HepG2 (cell line): ENCODE results near the gene KHK. TPM values are rescaled to one million over a fixed set of nuclear protein-coding genes. Genes with fewer than 3 reads are reported as not detected.

Source experiments
- ARID2 ChIP-seq: sonication (generic); formaldehyde crosslinking; IDR thresholded peaks from 2 replicates; pipeline ENCODE4 v1.8.1; 2022; ENCODE audit warnings: mild to moderate bottlenecking, missing genetic modification reagents, borderline replicate concordance
- ATF1 ChIP-seq: IDR thresholded peaks from 2 replicates; pipeline ENCODE4 v1.6.1; 2016; ENCODE audit warnings: mild to moderate bottlenecking, control low read depth
- DR1 ChIP-seq: sonication (generic); formaldehyde crosslinking; IDR thresholded peaks from 2 replicates; pipeline ENCODE4 v1.8.0; 2021; ENCODE audit warnings: mild to moderate bottlenecking, missing genetic modification reagents, inconsistent platforms
- FOSL2 ChIP-seq: sonication (generic); formaldehyde crosslinking; IDR thresholded peaks from 2 replicates; pipeline ENCODE4 v1.4.0; 2020; ENCODE audit warnings: missing genetic modification reagents
- HMGA1 ChIP-seq: sonication (generic); formaldehyde crosslinking; conservative IDR thresholded peaks from 2 replicates; pipeline ENCODE4 v1.4.0; 2020; ENCODE audit warnings: missing genetic modification reagents
- HNRNPH1 ChIP-seq: fragments of 200-400 bp; formaldehyde crosslinking; optimal IDR thresholded peaks from 2 replicates; pipeline ENCODE3; 2017; ENCODE audit warnings: mild to moderate bottlenecking, low read depth, low read length
- KDM5B ChIP-seq: sonication (generic); formaldehyde crosslinking; IDR thresholded peaks from 2 replicates; pipeline ENCODE4 v1.4.0; 2020; ENCODE audit warnings: missing genetic modification reagents, mild to moderate bottlenecking, borderline replicate concordance
- MED1 ChIP-seq: sonication (generic); formaldehyde crosslinking; IDR thresholded peaks from 2 replicates; pipeline ENCODE4 v1.4.0; 2020; ENCODE audit warnings: missing genetic modification reagents
- NR1H2 ChIP-seq: sonication (generic); formaldehyde crosslinking; IDR thresholded peaks from 2 replicates; pipeline ENCODE4 v1.8.1; 2022; ENCODE audit warnings: low read depth, missing genetic modification reagents, borderline replicate concordance
- RBFOX2 ChIP-seq: fragments of 200-400 bp; formaldehyde crosslinking; IDR thresholded peaks from 2 replicates; pipeline ENCODE4 v1.6.1; 2017; ENCODE audit warnings: low read depth, mild to moderate bottlenecking, low read length
- RFX5 ChIP-seq: IDR thresholded peaks from 2 replicates; pipeline ENCODE4 v1.6.1; 2011; ENCODE audit warnings: low read depth, low read length, improper control_type of control experiment
- SOX13 ChIP-seq, 3 experiments: fragments of 450-650 bp in 1 of 3; sonication (generic) in 1 of 3; formaldehyde crosslinking in 1 of 3; IDR thresholded peaks in 2 of 3; conservative IDR thresholded peaks in 1 of 3; 2 replicates each; pipeline versions ENCODE4 v1.5.0 to v1.6.1; 2016 to 2020; ENCODE audit warnings: antibody characterized with exemption in 1 of 3, mild to moderate bottlenecking in 1 of 3, missing compliant biosample characterization in 1 of 3, missing genetic modification reagents in 1 of 3, moderate library complexity in 1 of 3
- STAG1 ChIP-seq: sonication (generic); formaldehyde crosslinking; IDR thresholded peaks from 2 replicates; pipeline ENCODE4 v1.4.0; 2020; ENCODE audit warnings: missing genetic modification reagents
- ZBTB38 ChIP-seq: sonication (generic); formaldehyde crosslinking; IDR thresholded peaks from 2 replicates; pipeline ENCODE4 v1.5.1; 2020; ENCODE audit warnings: mild to moderate bottlenecking, missing genetic modification reagents
- ZFP41 ChIP-seq: sonication (generic); formaldehyde crosslinking; IDR thresholded peaks from 2 replicates; pipeline ENCODE4 v1.4.0; 2020; ENCODE audit warnings: mild to moderate bottlenecking, missing genetic modification reagents, borderline replicate concordance
- ZNF33B ChIP-seq: sonication (generic); formaldehyde crosslinking; IDR thresholded peaks from 2 replicates; pipeline ENCODE4 v1.5.1; 2020; ENCODE audit warnings: mild to moderate bottlenecking, missing genetic modification reagents
- ZNF546 ChIP-seq: sonication (generic); formaldehyde crosslinking; conservative IDR thresholded peaks from 2 replicates; pipeline ENCODE4 v1.8.1; 2023; ENCODE audit warnings: mild to moderate bottlenecking, missing genetic modification reagents
- ZNF652 ChIP-seq: IDR thresholded peaks from 2 replicates; pipeline ENCODE4 v1.6.1; 2016; ENCODE audit warnings: low read depth, borderline replicate concordance
- ZNF781 ChIP-seq: sonication (generic); formaldehyde crosslinking; IDR thresholded peaks from 2 replicates; pipeline ENCODE4 v1.5.1; 2020; ENCODE audit warnings: borderline replicate concordance, mild to moderate bottlenecking, missing genetic modification reagents; ENCODE audit errors: not compliant biosample characterization
- ZNF883 ChIP-seq: sonication (generic); formaldehyde crosslinking; IDR thresholded peaks from 2 replicates; pipeline ENCODE4 v1.5.1; 2020; ENCODE audit warnings: mild to moderate bottlenecking, missing genetic modification reagents; ENCODE audit errors: not compliant biosample characterization
- polyA plus RNA-seq, 8 experiments: library from polyadenylated mRNA; depleted of rRNA in 3 of 8; stranded (reverse) in 7 of 8; unstranded in 1 of 8; fragments of >200 nt; fragmentation: Illumina TruSeq in 4 of 8; extraction: Trizol in 4 of 8; gene quantifications; 2 replicates each; pipeline versions ENCODE4 v1.2.1 to v1.2.3, GENCODE V29; 2011 to 2016; ENCODE audit warnings: low read depth in 4 of 8, missing spikeins in 1 of 8, mixed read lengths in 1 of 8; ENCODE audit not compliant: insufficient read depth in 1 of 8
- total RNA-seq, 5 experiments: library from RNA; depleted of rRNA; stranded (reverse); fragments of >200 nt; fragmentation: Illumina TruSeq; extraction: Trizol; gene quantifications; 2 replicates each; pipeline ENCODE4 v1.2.3, GENCODE V29; 2016; ENCODE audit warnings: low read depth in 1 of 5
- TF ChIP-seq, protein P1 (sequence below): sonication (generic); formaldehyde crosslinking; IDR thresholded peaks from 2 replicates; pipeline ENCODE4 v1.9.0; 2022; ENCODE audit warnings: missing genetic modification reagents, mild to moderate bottlenecking, borderline replicate concordance
- TF ChIP-seq, protein P2 (sequence below): sonication (generic); formaldehyde crosslinking; IDR thresholded peaks from 2 replicates; pipeline ENCODE4 v1.8.1; 2023; ENCODE audit warnings: missing genetic modification reagents, mild to moderate bottlenecking, borderline replicate concordance
- TF ChIP-seq, protein P3 (sequence below): sonication (generic); formaldehyde crosslinking; IDR thresholded peaks from 2 replicates; pipeline ENCODE4 v1.5.0; 2020; ENCODE audit warnings: missing genetic modification reagents, mild to moderate bottlenecking, borderline replicate concordance
- TF ChIP-seq, protein P4 (sequence below): sonication (generic); formaldehyde crosslinking; IDR thresholded peaks from 2 replicates; pipeline ENCODE4 v1.4.0; 2020; ENCODE audit warnings: missing genetic modification reagents, borderline replicate concordance

Gene KHK
- total and polyA plus RNA-seq, 2 of the 13 experiments (the other 11 are each of a cell fraction or from before 2014, with no cell fraction given): 40.9 to 99.2 TPM

DNA sequence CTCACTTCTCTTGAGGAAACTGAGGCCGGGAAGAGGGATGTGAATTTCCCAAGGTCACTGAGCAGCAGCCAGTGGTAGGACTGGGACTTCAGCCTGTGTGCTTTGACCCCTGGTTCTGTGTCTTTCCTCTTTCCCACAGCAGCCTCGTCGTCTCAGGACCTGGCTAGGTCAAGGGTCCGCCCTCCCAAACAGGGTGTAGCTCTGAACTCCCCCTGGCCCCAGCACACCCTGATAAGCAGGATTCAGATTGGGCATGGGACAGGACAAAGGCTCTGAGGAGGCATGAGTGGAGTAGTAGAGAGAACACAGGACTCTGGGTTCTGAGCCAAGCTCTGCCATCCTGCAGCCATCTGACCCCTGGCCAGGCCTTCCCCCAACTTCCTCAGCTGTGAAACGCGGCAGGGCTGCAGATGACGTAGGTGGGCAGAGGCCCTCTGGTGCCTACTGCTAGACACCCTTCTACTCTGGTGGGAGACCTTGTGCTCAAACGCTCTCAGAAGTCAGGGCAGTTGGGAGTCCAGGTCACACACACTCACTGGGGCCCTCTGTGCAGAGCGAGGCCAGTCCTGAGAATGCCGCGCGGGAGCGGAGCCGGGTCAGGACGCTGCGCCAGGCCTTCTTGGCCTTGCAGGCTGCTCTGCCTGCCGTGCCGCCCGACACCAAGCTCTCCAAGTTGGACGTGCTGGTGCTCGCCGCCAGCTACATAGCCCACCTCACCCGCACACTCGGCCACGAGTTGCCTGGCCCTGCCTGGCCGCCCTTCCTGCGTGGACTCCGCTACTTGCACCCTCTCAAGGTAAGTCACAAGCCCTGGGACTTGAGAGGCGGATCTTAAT lies 63.2 kb downstream of the KHK start (continued):
- TF ChIP-seq, protein P1, sequence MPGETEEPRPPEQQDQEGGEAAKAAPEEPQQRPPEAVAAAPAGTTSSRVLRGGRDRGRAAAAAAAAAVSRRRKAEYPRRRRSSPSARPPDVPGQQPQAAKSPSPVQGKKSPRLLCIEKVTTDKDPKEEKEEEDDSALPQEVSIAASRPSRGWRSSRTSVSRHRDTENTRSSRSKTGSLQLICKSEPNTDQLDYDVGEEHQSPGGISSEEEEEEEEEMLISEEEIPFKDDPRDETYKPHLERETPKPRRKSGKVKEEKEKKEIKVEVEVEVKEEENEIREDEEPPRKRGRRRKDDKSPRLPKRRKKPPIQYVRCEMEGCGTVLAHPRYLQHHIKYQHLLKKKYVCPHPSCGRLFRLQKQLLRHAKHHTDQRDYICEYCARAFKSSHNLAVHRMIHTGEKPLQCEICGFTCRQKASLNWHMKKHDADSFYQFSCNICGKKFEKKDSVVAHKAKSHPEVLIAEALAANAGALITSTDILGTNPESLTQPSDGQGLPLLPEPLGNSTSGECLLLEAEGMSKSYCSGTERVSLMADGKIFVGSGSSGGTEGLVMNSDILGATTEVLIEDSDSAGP (CRISPR knock-in tag): no peak
- TF ChIP-seq DR1: no peak
- peak; percentile 82 for TF ChIP-seq ZBTB38 (CRISPR knock-in tag)
- TF ChIP-seq STAG1 (CRISPR knock-in tag): 0 out of 2 replicates have a peak, but pooled peaks have one; percentile 13
- no peak for TF ChIP-seq ZNF652 (CRISPR knock-in tag)
- TF ChIP-seq, protein P2, sequence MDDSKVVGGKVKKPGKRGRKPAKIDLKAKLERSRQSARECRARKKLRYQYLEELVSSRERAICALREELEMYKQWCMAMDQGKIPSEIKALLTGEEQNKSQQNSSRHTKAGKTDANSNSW (CRISPR knock-in tag): no peak
- no peak for TF ChIP-seq HMGA1
- no peak for TF ChIP-seq ZNF33B
- TF ChIP-seq, protein P3, sequence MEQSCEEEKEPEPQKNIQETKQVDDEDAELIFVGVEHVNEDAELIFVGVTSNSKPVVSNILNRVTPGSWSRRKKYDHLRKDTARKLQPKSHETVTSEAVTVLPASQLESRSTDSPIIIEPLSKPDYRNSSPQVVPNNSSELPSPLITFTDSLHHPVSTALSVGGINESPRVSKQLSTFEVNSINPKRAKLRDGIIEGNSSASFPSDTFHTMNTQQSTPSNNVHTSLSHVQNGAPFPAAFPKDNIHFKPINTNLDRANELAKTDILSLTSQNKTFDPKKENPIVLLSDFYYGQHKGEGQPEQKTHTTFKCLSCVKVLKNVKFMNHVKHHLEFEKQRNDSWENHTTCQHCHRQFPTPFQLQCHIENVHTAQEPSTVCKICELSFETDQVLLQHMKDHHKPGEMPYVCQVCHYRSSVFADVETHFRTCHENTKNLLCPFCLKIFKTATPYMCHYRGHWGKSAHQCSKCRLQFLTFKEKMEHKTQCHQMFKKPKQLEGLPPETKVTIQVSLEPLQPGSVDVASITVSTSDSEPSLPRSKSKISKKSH: peak; percentile 52
- TF ChIP-seq RFX5: no peak
- no peak for TF ChIP-seq ZNF546
- no peak for TF ChIP-seq SOX13 (IDR thresholded peaks at IDR 0.05)
- no peak for TF ChIP-seq SOX13 (CRISPR knock-in tag; conservative IDR thresholded peaks at IDR 0.05 in 1 of 2, IDR thresholded peaks at IDR 0.05 in 1 of 2)
- TF ChIP-seq ZNF883 (CRISPR knock-in tag): no peak
- TF ChIP-seq ATF1: no peak
- peak; percentile 51; the same call in 1 of the 2 replicates for TF ChIP-seq KDM5B (CRISPR knock-in tag)
- TF ChIP-seq ZNF781 (CRISPR knock-in tag): no peak
- TF ChIP-seq ARID2 (CRISPR knock-in tag): no peak
- no peak for TF ChIP-seq FOSL2 (CRISPR knock-in tag)
- TF ChIP-seq ZFP41 (CRISPR knock-in tag): no peak
- TF ChIP-seq MED1 (CRISPR knock-in tag): no peak
- no peak for TF ChIP-seq HNRNPH1
- TF ChIP-seq, protein P4, sequence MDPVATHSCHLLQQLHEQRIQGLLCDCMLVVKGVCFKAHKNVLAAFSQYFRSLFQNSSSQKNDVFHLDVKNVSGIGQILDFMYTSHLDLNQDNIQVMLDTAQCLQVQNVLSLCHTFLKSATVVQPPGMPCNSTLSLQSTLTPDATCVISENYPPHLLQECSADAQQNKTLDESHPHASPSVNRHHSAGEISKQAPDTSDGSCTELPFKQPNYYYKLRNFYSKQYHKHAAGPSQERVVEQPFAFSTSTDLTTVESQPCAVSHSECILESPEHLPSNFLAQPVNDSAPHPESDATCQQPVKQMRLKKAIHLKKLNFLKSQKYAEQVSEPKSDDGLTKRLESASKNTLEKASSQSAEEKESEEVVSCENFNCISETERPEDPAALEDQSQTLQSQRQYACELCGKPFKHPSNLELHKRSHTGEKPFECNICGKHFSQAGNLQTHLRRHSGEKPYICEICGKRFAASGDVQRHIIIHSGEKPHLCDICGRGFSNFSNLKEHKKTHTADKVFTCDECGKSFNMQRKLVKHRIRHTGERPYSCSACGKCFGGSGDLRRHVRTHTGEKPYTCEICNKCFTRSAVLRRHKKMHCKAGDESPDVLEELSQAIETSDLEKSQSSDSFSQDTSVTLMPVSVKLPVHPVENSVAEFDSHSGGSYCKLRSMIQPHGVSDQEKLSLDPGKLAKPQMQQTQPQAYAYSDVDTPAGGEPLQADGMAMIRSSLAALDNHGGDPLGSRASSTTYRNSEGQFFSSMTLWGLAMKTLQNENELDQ: no peak
- TF ChIP-seq NR1H2 (CRISPR knock-in tag): 0 out of 2 replicates have a peak, but pooled peaks have one; percentile 45
- no peak for TF ChIP-seq RBFOX2
